NOMO-1 treated with DMSO at 0.1 percent for 48 hours (cell line): Measurements from ENCODE around the gene HHAT.

Source experiments
- DNase-seq: peaks from one replicate; lab custom pipeline; 2025; ENCODE audit not compliant: unreplicated experiment; lab: John Stamatoyannopoulos, UW

HHAT gene

DNA sequence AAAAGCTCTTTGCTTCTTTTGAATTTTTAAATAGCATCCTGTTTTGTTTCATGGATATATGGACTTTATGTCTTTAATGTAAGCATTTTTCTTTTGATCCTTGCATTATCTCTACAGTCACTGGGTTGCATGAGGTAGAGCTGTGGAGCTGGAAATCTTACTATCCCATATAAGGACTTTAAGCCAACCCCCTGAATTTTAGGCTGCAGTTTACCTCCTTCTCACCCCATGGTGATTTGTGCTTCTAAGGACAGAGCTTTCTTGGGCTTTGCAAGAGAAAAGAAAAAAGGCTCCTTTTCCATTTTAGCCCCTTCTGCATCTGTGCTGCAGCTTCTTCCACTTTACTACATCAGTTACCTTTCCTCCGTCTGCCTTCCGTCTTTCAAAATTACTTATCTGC, 373.8 kb downstream of the HHAT start:
- DNase-seq: no peak

DNA sequence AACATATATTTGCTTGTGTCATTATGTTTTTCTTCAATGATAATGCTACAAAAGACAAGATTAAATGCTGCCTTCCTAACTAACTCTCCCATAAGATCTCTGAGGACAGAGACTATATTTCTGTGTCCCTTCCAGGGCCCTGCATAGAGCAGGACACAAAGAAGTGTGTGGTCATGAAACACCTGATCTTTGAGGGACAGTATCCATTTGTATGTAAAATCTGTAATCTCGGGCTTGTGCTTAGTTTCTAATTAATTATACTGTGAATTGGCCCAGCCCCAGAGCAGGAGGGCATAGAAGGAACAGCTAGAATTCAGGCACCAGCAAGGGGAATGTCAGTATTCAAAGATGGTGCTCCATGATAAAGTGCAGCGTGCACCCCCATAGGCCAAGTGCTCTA, 374.9 kb downstream of the HHAT start:
- no peak for DNase-seq

DNA sequence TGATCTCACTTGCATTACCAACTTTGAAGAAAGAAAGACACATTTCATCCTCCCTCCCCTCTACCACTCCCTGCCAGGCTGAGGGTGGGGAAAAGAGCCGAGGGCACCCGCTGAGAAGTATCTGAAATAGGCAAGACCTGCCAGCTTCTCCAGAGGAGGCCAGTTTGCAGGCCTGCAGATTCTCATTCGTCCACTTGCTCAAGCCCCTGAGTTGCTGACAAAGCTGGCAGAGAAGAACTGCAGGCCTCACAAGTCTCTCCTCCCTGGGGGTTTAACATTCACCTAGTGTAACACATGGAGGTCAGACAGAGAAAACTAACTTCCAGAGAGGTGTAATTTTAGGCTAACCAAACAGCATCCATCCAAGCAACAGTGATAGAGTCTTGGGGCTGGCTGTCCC, 376.4 kb downstream of the HHAT start:
- DNase-seq: no peak

DNA sequence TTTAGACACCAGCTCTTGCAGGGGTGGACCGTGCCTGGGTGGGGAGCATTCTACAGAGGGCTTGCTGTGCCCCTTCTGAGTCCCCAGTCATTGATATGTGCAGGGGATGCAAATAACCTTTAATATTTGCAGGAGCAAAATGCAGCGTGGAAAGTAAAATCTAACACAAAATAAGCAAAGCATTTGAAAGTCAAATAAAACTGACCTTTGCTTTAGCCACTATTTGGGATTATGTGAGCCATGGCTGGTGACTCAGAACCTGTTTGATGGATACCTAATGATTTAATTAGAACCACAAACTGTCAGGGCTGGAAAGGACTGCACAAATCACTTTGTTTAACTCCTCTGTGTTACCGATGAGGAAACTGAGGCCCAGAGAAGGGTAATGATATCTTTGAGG, 377.5 kb downstream of the HHAT start:
- no peak for DNase-seq

DNA sequence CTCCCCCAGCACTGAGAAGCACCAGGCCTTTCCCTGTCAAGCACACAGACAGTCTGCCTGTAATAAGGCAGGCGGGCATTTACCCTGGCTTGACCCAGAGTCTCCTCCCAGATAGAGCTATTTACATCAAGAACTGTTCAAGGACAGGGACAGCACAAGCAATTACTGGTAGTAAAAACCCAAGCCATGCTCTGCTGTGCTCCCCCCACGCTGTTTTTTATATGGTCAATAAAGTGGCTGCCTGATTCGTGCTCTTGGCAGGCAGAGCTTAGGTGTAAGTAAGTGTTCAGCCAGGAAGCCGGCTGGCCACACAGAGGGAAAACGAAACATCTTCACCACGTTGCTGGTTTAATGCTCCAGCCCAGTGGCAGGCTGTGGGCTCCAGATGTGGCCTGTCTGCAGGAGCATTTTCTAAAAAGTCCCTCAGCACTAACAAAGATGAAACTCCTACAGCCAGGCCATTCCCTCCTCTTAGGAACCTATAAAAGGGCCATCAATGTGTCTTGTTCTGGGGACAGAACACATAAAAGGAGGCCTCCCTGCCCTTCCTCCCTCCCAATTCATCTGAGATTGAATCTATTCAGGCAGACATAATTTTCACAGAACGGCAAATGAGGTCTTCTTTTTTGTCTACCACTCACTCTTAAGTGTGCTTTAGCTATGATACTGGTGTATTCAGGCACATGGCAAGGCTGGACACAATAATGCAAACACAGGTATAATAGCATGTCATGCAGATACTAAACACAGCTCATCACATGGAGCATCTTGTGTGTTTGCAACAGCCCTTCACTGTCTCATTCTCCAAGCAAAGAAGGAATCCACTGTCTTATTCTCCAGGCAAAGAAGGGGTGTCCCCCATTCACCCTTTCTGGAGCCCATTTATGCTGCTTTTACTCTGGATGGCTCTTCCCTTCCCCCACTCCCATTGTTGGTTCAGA, 378.9 kb downstream of the HHAT start:
- DNase-seq: no peak

DNA sequence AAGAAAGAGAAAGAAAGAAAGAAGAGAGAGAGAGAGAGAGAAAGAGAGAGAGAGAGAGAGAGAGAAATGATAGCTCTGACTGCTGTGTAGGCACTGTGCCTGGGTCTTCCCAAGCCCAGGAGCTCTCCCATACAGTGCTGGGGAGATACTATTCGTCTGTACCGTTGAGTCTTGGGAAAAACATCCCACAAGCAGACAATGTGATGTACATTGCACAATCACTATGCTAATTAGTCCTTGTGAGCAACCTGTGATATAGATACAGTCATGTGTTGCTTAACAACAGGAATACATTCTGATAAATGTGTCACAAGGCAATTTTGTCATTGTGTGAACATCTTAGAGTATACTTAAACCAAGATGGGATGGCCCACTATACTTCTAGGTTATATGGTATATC, 381.0 kb downstream of the HHAT start:
- DNase-seq: no peak

DNA sequence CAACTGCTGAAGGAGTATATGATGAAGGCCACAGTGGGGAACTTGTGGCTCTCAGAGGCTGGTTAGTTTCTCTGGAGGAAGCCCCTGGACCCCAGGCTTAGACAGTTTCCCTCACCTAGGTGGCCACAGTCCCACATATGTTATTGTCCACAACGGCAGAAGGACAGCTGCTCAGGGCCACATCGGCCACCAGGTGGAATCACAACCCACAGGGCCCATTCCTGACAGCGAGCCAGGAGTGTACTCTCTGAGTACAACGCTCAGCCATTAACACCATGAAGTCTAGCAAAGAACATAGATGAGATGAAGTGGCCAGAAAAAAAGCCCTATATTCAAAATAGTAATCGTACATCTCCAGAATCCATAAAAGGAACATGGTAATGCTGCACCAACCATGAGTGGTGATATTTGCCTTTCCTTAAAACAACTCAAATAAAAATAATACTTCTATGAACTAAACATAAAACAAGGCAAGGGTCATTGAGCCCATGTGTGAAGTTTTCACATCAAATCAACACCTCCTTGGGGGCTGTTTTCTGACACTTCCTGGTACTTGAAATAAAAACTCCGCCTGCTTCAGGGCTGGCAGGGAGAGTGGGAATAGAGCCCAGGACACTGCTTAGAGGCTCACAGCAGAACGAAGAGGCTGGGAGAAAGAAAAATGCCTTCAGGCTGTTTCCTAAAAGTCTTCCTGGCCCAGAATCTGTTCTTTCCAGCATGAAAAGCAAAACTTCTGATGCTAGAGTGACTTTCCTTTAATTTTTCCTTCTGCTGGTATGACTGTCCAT, 383.3 kb downstream of the HHAT start:
- DNase-seq: no peak

DNA sequence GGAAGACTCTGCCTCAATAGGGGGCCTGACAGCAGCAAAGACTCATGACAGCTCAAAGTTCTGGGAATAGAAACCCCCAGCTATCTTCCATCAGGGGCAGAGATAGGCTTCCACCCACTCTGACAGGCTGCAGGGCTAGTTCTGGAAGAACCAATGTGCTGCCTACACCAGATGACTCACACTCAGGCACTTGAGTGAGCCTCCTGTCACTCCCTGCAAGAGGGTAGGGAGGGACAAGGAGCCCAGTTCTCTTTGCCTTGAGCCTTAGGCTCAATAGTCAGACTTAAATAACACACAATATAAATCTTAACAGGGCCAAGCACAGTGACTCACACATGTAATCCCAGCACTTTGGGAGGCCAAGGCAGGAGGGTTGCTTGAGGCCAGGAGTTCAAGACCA, 386.4 kb downstream of the HHAT start:
- DNase-seq: no peak

DNA sequence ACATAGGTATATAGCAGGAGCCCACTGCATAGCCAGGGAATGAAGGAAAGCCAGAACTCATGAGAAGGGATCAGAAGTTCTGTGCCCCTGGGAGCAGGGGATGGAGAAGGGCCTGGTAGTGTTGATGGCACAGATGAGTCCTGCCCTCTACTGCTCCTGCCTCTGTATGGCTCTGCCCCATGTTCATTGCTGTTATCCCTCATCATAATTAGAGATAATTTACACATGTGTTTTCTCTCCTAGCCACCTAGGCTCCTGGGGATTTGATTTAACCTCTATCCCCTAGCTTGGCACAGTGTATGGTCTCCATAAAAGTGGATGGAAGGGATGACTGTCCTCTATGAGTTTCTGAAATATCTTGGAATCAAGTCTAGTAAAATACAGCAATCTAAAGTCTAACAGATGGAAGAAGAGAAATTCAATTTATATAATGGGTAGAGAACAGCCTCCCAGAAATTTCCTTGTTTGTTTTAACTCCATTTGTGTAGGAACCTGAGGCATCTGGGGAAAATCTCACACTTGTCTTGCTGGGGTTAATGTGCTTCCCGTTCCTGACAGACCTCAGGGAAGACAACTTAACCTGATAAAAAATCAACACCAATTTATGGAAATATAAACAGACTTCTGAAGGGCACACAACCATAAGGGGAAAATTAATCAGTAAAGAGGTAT, 393.8 kb downstream of the HHAT start:
- DNase-seq: no peak

DNA sequence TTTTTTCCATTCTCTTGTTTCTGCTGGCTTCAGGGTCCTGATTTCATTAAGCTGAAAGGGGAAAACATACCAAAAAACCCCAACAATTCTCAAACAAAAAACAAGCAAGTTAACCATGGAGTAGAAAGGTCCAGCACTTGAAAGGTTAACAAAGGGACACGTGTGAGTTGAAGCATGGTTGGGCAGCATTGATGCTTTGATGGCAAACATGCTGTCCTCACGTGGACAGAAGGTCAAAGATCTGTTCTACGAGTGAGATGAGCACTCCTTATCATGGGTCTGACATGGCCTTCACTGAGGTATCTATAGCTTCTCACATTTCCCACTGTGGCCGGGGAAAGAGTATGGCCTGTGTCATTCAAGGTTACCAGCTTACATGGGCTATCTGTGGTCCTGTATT, 394.9 kb downstream of the HHAT start:
- no peak for DNase-seq

DNA sequence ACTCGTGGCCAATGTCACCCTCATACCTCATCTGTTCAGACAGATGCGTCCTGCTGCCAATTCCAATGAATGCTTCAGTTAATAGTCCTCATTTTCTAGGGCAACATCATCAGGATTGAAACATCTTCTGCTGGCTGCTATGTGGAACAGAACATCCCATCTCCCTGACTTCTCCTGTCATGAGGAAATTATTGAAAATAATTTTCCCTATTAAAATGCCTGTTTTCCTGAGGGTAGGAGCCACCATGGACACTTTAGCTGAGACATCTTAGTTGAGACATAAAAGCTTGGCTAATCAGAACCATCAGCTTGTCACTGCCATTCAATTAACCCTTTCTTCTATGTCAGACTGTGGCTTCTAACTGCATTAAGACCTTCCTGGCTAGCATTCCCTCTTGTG, 396.1 kb downstream of the HHAT start:
- DNase-seq: no peak
